T47D (cell line): ENCODE measurements around the gene LCN9.

Source experiments
- DNase-seq, 2 experiments: peaks; one replicate each; pipeline versions ENCODE4 v3.0.0 to v3.0.0-alpha.2; 2011 to 2012; ENCODE audit warnings: low read depth in 1 of 2, low spot score in 1 of 2
- JUND ChIP-seq: IDR thresholded peaks from 2 replicates; pipeline ENCODE4 v1.6.1; 2012; ENCODE audit warnings: low read depth
- in situ Hi-C: cut with HindIII; loops from 2 replicates; pipeline ENCODE4 v1.10.0; 2016; ENCODE audit warnings: low sequenced_read_pairs, low pct_unique_long_range_greater_than_20kb

The LCN9 gene

GRCh38 chr9:135699440-135699839 is 36.3 kb downstream of the LCN9 start, which contains the start of gene SOHLH1:
Gene SOHLH1, minus strand, starts transcription at chr9:135699481. Its CDS starts 14 bp downstream, at chr9:135699467.
- TF ChIP-seq JUND = no peak
- no peak for DNase-seq
- in situ Hi-C loops = no loop called here

GRCh38 chr9:135700525-135700924 is 37.4 kb downstream of the LCN9 start:
- DNase-seq = peak in 1 of 2 experiments; percentile 25
- no peak for TF ChIP-seq JUND
- in situ Hi-C loops = no loop called here

- TF ChIP-seq JUND = no peak
- DNase-seq = no peak
- in situ Hi-C loops = no loop called here
These were observed 38.2 kb downstream of the LCN9 start for GRCh38 chr9:135701067-135701958.

- in situ Hi-C loops = no loop called here
- no peak for TF ChIP-seq JUND
- DNase-seq = peak; percentile 64 to 98
These were observed 39.0 kb downstream of the LCN9 start, which contains the start of gene KCNT1 for GRCh38 chr9:135701959-135702721. Gene KCNT1, plus strand, starts transcription at chr9:135702185. Its CDS starts 74 bp downstream, at chr9:135702259.

- in situ Hi-C loops = no loop called here
- no peak for TF ChIP-seq JUND
- DNase-seq = no peak
These were observed 40.6 kb downstream of the LCN9 start for GRCh38 chr9:135703726-135704125.

- in situ Hi-C loops = no loop called here
- TF ChIP-seq JUND = no peak
- no peak for DNase-seq
These were observed 41.4 kb downstream of the LCN9 start for GRCh38 chr9:135704483-135704882.

- in situ Hi-C loops = no loop called here
- DNase-seq = no peak
- TF ChIP-seq JUND = no peak
These were observed 42.3 kb downstream of the LCN9 start for GRCh38 chr9:135705376-135705775.

- DNase-seq = no peak
- no peak for TF ChIP-seq JUND
- in situ Hi-C loops = no loop called here
These were observed 43.2 kb downstream of the LCN9 start for GRCh38 chr9:135706288-135706687.

GRCh38 chr9:135707252-135708138 is 44.4 kb downstream of the LCN9 start:
- in situ Hi-C loops = no loop called here
- TF ChIP-seq JUND = no peak
- DNase-seq = no peak

GRCh38 chr9:135708164-135708563 is 45.1 kb downstream of the LCN9 start:
- in situ Hi-C loops = no loop called here
- TF ChIP-seq JUND = no peak

GRCh38 chr9:135711391-135711790 is 48.3 kb downstream of the LCN9 start:
- TF ChIP-seq JUND = no peak
- DNase-seq = no peak
- in situ Hi-C loops = no loop called here

More at GRCh38 chr9:135708164-135708563, 45.1 kb downstream of the LCN9 start:
- no peak for DNase-seq

GRCh38 chr9:135711881-135712280 is 48.8 kb downstream of the LCN9 start:
- in situ Hi-C loops = no loop called here
- no peak for TF ChIP-seq JUND
- no peak for DNase-seq
